Left forelimb (tissue), 1 donor: Measurements from ENCODE around the gene PCDHGC3.

Source experiments
- DNase-seq: peaks from one replicate; pipeline ENCODE4 v3.0.0-alpha.2; 2018; ENCODE audit warnings: low spot score

PCDHGC3 gene

DNA sequence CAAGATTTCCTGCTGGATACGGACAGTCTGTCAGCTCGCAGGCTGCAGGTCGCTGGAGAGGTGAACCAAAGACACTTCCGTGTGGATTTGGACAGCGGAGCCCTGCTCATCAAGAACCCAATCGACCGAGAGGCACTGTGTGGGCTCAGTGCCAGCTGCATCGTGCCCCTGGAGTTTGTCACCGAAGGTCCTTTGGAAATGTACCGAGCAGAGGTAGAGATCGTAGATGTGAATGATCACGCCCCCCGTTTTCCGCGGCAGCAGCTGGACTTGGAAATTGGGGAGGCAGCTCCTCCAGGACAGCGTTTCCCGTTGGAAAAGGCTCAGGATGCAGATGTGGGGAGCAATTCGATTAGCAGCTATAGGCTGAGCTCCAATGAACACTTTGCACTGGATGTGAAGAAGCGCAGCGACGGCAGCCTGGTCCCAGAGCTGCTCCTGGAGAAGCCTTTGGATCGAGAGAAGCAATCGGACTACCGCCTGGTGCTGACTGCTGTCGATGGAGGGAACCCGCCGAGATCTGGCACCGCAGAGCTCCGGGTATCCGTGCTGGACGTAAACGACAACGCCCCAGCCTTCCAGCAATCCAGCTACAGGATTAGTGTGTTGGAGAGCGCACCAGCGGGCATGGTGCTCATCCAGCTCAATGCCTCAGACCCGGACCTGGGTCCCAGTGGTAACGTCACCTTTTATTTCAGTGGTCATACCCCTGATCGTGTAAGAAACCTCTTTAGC is 9.7 kb downstream of the PCDHGC3 start:
- no peak for DNase-seq

DNA sequence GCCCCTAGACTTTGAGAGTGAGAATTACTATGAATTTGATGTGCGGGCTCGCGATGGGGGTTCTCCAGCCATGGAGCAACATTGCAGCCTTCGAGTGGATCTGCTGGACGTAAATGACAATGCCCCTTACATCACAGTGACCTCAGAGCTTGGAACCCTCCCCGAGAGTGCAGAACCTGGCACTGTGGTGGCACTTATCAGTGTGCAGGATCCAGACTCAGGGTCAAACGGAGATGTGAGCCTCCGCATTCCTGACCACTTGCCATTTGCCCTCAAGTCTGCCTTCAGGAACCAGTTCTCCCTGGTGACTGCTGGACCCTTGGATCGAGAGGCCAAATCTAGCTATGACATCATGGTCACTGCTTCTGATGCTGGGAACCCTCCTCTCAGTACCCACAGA is 10.3 kb downstream of the PCDHGC3 start:
- no peak for DNase-seq

DNA sequence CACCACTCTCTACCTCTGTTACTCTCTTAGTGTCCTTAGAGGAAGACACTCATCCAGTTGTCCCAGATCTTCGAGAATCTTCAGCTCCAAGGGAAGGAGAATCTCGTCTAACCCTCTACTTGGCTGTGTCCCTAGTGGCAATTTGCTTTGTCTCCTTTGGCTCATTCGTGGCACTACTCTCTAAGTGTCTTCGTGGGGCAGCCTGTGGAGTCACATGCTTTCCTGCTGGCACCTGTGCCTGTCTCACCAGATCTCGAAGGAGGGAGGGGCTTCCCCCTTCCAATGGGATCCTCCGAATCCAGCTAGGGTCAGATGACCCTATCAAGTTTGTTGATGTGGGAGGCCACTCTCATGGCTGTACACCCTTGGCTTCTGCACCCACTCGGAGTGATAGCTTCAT is 11.4 kb downstream of the PCDHGC3 start:
- no peak for DNase-seq

DNA sequence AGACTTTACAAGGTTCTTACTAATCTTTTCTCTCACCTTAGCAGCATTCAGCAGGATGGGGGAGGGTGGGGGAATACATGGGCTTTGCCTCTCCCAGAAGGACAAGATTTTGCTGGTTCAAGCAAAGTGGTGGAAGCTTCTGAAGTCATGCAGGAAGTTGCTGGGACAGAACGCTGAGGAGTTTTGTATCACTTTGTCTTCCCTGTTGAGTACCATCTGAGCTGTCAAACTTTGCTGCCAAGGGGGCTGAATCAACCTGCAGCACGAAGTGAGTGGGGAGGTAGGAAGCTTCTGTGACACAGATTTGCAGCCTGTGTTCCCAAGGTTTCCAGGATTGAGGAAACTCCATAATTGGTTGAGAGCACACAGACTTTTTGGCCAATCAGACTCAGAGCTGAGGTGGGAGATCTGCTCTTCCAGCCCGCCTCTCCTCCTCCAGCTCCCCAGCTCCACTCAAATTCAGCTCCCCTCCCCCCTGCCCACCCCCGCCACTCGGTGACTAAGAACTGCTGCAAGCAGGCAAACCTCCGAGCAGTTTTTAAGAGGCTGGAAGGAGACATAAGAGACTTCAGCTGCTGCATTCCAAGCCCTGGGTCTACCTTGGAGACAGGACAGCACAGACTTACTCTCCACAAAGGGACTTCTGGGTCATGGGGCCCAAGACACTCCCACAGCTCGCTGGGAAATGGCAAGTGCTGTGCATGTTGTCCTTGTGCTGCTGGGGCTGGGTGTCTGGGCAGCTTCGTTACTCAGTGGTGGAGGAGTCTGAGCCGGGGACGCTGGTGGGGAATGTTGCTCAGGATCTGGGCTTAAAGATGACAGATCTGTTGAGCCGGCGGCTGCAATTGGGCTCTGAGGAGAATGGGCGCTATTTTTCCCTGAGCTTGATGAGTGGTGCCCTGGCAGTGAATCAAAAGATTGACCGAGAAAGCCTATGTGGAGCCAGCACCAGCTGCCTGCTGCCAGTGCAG is 13.1 kb downstream of the PCDHGC3 start, which contains the start of gene PCDHGC5:
PCDHGC5 (plus strand) TSS at position 491 of the 971 bp plus-strand sequence; CDS start at position 651, 160 bp downstream.
- no peak for DNase-seq

DNA sequence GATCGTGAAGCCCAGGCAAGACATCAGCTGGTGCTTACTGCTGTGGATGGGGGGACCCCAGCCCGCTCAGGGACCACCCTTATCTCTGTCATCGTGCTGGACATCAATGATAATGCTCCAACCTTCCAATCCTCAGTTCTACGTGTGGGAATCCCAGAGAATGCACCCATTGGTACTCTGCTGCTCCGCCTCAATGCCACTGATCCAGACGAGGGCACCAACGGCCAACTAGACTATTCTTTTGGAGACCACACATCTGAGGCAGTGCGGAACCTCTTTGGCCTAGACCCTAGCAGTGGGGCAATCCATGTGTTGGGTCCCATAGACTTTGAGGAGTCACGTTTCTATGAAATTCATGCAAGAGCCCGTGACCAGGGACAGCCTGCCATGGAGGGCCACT is 14.1 kb downstream of the PCDHGC3 start:
- no peak for DNase-seq

DNA sequence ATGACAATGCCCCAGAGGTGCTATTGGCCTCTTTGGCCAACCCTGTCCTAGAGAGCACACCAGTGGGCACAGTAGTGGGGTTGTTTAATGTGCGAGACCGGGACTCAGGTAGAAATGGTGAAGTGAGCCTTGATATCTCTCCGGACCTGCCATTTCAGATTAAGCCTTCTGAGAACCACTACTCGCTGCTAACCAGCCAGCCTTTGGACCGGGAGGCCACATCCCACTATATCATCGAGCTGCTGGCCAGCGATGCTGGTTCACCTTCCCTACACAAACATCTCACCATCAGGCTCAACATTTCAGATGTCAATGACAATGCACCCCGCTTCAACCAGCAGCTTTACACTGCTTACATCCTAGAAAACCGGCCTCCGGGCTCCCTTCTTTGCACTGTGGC is 14.5 kb downstream of the PCDHGC3 start:
- DNase-seq, result no peak

DNA sequence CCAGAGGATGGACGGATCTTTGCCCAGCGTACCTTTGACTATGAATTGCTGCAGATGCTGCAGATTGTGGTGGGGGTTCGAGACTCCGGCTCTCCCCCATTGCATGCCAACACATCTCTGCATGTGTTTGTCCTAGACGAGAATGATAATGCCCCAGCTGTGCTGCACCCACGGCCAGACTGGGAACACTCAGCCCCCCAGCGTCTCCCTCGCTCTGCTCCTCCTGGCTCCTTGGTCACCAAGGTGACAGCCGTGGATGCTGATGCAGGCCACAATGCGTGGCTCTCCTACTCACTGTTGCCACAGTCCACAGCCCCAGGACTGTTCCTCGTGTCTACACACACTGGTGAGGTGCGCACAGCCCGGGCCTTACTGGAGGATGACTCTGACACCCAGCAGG is 15.0 kb downstream of the PCDHGC3 start:
- DNase-seq, result no peak

DNA sequence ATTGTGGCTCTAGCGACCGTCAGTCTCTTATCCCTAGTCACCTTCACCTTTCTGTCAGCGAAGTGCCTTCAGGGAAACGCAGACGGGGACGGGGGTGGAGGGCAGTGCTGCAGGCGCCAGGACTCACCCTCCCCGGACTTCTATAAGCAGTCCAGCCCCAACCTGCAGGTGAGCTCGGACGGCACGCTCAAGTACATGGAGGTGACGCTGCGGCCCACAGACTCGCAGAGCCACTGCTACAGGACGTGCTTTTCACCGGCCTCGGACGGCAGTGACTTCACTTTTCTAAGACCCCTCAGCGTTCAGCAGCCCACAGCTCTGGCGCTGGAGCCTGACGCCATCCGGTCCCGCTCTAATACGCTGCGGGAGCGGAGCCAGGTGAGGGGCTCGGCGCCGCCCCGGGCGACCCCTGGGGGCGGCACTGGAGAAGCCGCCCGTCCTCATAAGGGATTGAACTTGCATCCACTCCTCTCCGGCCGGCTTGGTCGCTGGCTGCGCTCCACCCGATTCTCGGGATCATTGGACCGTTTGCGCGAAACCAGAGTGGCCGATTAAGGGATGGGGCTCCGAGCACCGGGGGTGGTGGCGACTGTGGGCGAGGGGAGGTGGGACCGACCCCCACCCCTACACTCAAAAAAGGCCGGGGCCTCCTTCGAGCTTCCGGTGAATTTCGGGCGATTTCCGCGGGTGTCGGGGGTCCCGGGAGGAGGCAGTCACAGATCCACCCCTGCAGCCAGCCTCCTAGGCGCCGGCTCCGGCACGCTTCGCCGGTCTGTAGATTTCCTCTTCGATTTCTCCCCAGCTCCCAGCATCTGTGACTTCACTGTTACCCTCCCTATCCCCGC is 15.8 kb downstream of the PCDHGC3 start:
- no peak for DNase-seq

DNA sequence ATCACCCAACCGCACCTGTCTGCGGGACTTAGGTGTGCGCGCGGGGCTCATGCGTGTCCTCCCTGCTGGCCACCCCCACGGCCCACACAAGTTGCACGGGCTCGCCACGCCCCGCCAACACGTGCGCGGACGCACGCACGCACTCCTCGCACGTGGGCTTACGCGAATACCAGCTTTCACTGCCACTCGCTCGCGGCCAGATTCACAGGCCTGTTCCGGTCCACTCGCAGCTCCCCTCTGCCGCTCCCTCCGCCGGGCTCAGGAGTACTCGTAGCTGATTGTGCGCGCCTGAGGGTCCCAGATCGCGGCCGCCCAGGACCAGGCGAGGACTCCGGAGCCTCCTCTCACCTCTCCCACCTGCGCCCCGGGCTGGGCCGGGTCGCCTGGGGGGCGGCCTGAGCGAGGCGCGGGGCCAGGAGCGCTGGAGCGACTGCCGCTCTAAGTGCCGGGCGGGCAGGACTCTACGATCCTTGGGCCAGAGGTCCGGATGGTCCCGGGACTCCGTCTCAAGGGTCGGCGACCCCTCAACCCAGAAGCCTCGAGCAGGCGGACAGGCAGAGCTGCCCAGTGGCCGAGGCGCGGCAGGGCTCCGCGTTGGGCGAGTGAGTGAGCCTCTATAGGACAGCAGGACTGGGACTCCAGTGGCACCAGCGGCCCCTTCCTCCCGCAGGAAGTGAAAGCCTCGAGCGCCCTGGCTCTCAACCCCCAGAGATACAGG is 16.6 kb downstream of the PCDHGC3 start:
- no peak for DNase-seq

DNA sequence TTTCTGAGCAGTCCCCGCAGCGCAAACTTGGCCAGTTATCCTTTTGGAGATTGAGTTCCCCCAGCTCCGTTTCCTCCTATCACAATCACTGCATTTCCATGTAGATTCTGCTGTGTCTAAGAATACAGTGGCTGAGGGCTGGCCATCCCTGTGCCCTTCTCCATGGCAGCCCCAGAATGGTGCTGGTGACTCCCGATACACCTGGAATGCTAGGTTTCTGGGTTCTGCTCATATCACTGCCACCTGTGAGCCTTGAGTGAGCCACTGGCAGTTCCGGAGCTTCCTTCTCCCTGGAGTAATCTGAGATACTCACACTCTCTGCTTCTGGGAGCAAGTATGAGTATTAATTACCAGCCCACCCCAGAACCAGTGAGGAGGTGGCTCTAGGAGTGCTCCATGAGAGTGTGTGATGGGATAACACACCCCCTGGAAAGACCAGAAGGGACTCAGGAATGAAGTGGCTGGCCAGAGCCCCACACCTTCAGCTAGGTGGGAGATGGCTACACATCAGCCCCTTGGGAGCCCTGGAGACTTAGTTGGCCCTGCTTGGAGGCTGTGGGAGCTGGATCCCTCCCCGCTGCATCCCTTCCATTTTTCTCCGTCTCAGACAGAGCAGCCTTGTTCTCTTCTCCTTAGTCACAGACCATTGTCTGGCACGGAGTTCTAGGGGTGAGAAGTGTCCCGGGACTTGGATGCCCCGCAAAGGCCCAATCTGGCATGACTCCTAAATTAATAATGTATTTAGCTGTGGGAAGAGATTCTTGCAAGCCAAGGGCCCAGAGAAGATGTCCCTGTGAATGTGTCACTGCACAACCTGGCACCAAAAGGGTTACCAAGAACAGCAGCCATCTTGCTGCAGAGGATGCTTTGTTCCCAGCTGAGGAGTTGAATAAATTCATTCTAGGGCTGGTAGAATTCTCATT is 18.0 kb downstream of the PCDHGC3 start:
- DNase-seq, result no peak

DNA sequence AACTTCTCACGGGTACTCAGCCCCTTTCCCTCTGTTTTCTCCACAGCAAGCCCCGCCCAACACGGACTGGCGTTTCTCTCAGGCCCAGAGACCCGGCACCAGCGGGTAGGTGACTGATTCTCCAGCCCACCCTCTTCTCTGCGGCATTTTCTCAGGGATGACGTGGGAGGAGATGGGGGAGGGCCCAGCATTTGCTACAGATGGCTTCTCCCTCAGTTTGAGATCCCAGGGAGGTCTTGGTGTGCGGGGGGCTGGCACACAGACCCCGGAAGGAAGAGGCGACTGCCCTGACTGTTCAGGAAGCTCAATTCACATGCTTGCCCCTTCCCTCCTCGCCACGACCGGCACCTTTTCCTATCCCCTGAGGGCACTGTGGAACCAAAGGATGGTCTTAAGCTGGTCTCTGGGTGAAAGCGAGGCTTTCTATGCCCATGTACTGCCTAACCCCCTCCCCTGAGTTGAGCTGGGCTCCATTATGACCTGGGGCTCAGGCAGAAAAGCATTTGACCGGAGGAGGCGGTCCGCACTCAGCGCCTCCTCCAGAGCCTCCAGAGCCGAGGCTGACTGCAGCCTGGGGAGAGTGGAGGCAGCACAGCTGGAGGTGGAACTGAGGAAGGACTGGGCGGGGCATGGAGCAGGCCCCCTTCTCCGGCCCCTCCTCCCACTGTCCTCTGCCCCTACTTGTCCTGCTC is 19.1 kb downstream of the PCDHGC3 start:
- DNase-seq, result no peak

DNA sequence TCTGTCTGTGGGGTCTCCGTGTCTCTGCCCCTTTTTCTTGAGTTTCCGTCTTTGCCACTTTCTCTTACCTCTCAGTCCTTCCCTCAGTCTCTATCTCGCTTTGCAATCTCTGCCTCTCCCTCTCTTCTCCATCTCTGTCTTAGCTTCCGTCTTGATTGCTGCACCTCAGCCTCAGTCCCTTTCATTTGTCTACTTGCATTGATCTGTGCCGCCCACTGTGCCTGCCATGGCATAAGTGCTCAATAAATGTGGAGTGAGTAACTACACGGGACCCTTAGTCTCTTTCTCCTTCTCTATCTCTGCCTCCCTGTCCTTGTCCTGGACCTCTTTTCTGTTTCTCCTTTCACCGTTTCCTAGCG is 19.7 kb downstream of the PCDHGC3 start:
- no peak for DNase-seq

DNA sequence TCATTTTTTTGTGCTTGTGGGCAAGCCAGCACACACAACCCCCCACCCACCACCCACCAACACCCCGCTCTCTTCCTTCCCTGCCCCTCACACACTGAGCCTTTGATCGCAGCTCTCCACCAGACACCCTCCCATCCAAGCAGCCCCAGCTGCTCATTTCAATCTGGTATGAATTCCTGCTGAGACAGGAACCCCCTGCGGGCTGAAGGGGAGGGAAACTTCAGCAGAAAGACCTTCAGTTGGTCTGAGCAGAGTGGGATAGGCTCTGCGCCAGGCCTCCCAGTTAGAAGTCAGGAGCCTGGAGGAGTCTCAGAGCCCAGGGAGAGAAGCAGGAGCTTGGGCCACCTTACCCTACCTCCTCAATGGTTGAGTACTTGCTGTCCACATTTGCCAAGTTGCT is 20.3 kb downstream of the PCDHGC3 start:
- no peak for DNase-seq

DNA sequence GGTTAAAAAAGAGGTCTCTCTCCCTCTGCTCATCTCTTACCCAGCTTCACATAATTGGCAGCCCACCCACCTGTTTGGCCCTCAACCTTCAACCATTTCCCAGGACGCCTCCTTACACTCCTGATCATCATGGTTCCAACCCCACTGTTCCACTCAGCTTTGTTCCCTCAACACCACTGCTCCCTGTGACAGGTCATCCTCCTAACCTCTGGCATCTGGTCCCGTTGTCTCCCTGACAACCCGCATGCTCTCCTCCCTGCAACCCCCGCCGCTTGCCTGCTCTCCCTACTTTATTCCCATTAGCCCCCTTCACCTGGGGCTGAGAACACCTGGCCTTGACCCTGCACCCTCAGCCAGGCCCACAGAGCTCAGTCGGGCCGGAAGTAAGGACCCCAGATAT is 26.0 kb downstream of the PCDHGC3 start:
- no peak for DNase-seq

DNA sequence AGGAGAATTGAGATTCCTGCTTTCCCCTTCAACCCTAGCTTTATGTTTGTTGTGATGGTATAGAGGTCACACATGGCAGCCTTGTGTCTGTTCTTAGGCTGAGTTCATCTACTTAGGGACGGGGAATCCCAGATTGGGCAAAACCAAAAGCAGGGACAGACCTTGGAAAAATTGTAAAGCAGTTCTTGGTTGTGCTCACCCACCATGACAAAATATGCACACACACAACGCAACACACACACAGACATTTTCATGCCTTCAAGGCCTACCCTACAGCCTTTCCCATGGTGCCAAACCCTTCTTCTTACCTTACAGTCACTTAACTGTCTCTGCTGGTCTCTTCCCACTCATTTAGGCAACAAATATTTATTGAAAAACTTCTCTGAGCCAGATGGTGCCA is 27.9 kb downstream of the PCDHGC3 start:
- no peak for DNase-seq

DNA sequence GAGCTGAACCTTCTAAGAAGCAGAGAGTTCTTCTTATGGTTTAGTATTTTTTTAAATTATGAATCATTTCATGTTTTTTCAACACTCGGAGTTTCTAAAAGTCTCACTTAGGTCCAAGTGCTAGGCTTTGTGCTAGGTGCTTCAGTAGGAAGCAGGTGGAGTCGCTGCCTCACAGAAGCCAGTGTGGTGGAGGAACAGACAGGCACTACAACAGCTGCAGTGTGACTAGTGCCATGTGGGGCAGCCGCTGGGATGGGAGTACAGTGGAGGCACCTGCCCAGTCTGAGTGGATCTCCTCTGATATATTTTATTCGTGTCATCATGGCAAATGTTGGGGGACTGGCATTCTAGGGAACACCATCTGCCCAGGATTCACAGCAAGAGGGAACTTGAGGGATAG is 28.4 kb downstream of the PCDHGC3 start:
- DNase-seq, result no peak

DNA sequence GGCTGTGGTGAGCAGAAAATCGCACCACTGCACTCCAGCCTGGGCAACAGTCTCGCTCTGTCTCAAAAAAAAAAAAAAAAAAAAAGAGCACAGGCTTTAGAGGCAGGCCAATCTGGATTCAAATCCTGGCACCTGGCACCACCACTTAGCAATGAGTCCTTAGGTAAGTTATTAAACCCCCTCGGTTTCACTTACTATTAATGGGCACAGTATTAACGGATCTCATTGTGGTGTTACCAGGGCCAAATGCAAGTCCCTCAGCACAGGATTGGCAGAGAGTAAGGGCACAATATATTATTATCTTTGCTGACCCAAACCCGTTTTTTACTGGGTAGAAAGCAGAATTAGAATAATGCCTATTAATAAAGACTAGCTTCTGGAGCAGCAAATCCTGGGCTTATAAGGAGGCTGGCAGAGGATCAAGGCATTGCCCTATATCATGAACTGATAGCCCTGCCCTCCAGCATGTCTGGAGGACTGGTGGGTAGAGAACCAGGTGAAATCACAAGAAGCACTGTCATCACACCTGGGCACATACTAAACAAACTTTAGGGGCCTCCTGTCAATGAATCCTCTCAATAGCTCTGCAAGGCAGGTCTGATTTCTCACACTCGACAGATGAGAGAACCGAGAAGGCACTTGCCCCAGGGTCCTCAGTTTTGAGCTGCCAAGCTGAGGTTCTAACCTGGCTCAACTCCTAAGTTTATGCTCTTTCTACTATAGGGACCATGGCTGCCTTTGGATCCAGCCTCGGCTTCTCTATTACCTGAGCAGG is 30.8 kb downstream of the PCDHGC3 start:
- DNase-seq, result no peak

DNA sequence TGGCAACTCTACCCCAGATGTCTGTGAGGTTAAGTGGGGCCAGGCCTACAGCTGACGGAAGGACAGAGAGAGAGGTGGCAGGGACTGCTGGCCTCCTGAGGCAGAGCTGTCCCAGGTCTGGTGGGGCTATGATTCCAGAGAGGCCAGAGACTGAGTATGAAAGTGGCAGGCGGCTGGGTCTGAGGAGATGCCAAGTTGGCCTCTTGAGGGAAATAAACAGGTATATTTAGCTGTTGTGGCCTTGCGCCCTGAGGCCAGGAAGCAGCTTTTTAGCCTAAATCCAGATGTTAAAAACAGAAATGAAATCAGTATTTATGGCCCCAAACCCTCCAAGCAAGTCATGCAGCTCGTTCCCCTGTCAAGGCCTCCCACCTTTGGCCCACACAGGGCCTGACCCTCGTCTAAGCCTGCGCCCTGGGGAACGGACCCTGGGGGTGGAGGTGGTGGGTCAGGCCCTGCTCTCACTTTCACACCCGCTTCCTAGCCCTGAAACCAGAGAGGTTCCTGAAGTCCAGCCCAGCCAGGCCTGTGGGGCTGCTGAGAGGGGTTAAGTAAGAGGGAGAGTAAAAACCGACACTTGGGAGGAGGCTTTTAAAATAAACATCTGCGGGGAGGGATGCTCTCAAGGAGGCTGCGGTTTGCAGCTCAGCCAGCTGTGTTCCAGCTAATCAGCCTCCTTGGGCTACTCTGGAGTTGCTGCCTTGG is 31.8 kb downstream of the PCDHGC3 start:
- peak; percentile 85 for DNase-seq

DNA sequence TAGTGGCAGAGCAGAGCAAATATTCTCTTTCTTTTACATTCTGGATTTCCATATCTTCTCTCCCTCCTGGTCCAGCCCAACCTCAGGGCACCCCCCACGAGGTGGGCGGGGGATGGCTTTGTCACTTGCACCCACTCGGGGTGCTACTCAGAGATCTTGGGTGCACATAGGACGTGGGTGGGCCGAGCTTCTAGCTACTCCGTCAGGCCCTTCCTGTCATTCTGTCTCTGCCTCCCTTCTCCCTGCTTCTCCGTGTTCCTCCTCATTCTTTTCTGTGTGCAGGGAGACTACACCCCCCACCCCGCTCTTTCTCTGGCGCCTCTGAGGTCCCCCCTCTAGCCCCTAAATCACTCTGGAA is 32.7 kb downstream of the PCDHGC3 start:
- DNase-seq, result no peak
